ENCODE results near the gene HTT. TPM values are rescaled to one million over a fixed set of nuclear protein-coding genes. Genes with fewer than 3 reads are reported as not detected.

HTT gene
- total and polyA plus RNA-seq, 2 donors = 12.8 to 17.9 TPM

DNA sequence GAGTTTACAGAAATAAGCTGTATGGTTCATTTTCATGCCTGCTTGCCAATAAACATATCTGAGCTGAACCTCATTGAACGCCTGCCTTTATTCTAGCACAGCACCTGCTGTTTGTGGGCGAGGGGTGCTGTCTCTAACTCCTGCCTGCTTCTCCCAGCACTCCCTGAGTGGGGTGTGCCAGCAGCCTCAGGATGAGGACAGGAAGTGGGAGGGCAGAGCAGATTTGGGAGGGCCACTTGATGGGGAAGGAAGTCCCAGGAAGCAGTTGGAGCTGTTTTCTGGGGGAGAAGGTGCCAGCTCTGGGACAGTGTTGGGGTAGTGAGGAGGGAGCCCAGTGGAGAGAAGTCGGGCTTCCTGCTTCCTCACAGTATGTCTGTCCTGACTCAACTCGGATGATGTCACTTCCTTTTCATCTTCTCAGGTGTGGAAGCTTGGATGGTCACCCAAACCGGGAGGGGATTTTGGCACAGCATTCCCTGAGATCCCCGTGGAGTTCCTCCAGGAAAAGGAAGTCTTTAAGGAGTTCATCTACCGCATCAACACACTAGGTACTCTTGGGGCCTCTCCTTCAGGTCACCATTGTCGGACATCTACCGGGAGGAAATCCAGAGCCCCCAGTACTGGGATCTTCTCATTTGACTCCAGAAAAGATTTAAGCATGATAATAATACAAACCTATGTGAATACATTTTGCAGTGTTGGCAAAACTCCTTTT, 145.4 kb downstream of the HTT start:
- H3K4me3 ChIP-seq (ENCODE audit: low read length in 2 of 2) = no peak overlapping the region
- H3K27ac ChIP-seq (ENCODE audit: low read depth in 1 of 2, low read length in 1 of 2) = peak overlapping the region in 1 of 2 donors; percentile 60
- H3K9me3 ChIP-seq (ENCODE audit: control insufficient read depth in 2 of 2, insufficient read depth in 1 of 2, low read length in 1 of 2) = no peaks in the 10 kb centered on the region
- H3K4me1 ChIP-seq (ENCODE audit: control insufficient read depth in 2 of 2, insufficient read depth in 2 of 2, low read length in 2 of 2) = no peaks in the 10 kb centered on the region
- WGBS = 96% methylated on average over 9 of the region's 9 CpGs
- no peaks in the 10 kb centered on the region for H3K27me3 ChIP-seq (ENCODE audit: control insufficient read depth in 2 of 2, insufficient read depth in 1 of 2, low read length in 1 of 2)
- H3K36me3 ChIP-seq (ENCODE audit: control insufficient read depth in 2 of 2, insufficient read depth in 2 of 2, low read length in 1 of 2) = peaks cover 86 to 89% of the 10 kb centered on the region in 2 donors
- no peak for DNase-seq (ENCODE audit: low read depth in 6 of 9, low spot score in 9 of 9)

DNA sequence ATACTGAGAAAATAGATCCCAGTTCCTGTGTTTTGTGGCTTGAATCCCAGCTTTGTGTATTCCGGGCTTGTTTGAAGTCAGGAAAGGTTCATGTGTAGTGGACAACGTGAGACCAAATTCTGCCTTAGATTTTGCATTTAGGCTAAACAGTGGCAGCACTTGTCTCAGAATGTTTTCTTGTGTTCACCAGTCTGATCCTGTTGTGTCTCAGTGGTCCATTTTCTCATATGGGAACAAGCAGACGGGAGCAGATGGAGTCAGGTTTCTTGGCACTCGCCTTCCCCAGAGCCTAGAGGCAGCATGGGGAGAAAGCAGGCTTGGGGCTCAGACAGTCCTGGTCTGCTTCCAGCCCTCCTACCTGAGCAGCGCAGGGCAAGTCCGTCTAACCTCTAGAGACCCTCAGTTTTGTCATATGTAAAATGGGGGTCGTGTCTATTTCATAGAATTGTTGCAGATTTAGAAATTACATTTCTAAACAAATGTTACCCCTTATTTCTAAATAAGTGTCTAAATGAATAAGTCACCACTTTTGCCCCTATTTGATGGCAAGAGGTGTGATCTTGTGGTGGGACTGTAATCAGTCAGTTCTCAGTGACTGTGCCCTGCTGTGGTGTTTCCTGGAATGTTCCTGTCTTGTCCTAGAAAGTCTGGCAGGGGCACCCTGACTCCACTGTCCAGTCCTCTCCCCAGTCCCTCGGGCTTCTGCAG, 146.1 kb downstream of the HTT start:
- Histone ChIP-seq H3K27ac (ENCODE audit: low read depth in 1 of 2, low read length in 1 of 2) (no peak overlapping the region), H3K4me1 (ENCODE audit: control insufficient read depth in 2 of 2, insufficient read depth in 2 of 2, low read length in 2 of 2) (no peaks in the 10 kb centered on the region), H3K27me3 (ENCODE audit: control insufficient read depth in 2 of 2, insufficient read depth in 1 of 2, low read length in 1 of 2) (no peaks in the 10 kb centered on the region), H3K4me3 (ENCODE audit: low read length in 2 of 2) (no peak overlapping the region), H3K9me3 (ENCODE audit: control insufficient read depth in 2 of 2, insufficient read depth in 1 of 2, low read length in 1 of 2) (no peaks in the 10 kb centered on the region), H3K36me3 (ENCODE audit: control insufficient read depth in 2 of 2, insufficient read depth in 2 of 2, low read length in 1 of 2) (peaks cover 86 to 90% of the 10 kb centered on the region in 2 donors)
- no peak for DNase-seq (ENCODE audit: low read depth in 6 of 9, low spot score in 9 of 9)
- 95% methylated on average over 8 of the region's 8 CpGs for WGBS

DNA sequence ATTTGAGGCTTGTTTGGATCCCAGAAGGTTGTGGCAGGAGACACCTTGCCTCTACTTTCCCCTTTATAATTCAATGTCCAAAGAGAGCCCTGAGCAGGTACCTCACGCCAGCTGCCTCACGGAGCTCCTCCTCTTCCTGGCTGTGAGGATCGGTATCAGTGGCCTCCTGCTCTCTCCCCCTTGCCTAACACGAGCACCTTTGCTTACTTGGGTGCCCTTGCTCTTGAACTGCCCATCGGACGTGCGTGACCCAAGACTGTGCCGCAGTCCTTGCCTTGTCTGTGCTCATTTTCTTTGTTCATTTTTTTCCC, 146.7 kb downstream of the HTT start:
- Histone ChIP-seq H3K36me3 (ENCODE audit: control insufficient read depth in 2 of 2, insufficient read depth in 2 of 2, low read length in 1 of 2) (peaks cover 83 to 86% of the 10 kb centered on the region in 2 donors), H3K9me3 (ENCODE audit: control insufficient read depth in 2 of 2, insufficient read depth in 1 of 2, low read length in 1 of 2) (no peaks in the 10 kb centered on the region), H3K4me3 (ENCODE audit: low read length in 2 of 2) (no peak overlapping the region), H3K27me3 (ENCODE audit: control insufficient read depth in 2 of 2, insufficient read depth in 1 of 2, low read length in 1 of 2) (no peaks in the 10 kb centered on the region), H3K27ac (ENCODE audit: low read depth in 1 of 2, low read length in 1 of 2) (no peak overlapping the region), H3K4me1 (ENCODE audit: control insufficient read depth in 2 of 2, insufficient read depth in 2 of 2, low read length in 2 of 2) (no peaks in the 10 kb centered on the region)
- DNase-seq (ENCODE audit: low read depth in 6 of 9, low spot score in 9 of 9) = no peak
- 97% methylated on average over 8 of the region's 8 CpGs for WGBS

DNA sequence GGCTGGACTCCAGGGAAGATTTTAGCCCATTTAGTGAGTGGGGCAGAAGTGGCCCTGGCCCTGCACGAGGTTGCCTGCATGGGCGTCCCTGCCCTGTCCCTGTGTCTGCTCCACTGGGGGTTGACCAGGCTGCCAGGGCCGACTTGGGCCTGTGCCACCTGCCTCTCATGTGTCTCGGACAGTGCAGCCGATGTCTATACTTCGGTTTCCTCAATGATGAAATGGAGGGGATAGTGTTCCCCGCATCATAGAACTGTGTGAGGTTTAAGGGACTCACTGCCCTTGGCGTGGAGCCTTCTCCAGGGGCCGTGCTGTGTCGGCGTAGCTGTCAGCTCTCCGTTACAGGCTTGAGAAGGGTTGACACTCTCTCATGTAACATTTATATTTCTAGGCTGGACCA, 147.5 kb downstream of the HTT start:
- 98% methylated on average over 12 of the region's 12 CpGs for WGBS
- H3K36me3 ChIP-seq (ENCODE audit: control insufficient read depth in 2 of 2, insufficient read depth in 2 of 2, low read length in 1 of 2) = peaks cover 86 to 90% of the 10 kb centered on the region in 2 donors
- no peak for DNase-seq (ENCODE audit: low read depth in 6 of 9, low spot score in 9 of 9)

DNA sequence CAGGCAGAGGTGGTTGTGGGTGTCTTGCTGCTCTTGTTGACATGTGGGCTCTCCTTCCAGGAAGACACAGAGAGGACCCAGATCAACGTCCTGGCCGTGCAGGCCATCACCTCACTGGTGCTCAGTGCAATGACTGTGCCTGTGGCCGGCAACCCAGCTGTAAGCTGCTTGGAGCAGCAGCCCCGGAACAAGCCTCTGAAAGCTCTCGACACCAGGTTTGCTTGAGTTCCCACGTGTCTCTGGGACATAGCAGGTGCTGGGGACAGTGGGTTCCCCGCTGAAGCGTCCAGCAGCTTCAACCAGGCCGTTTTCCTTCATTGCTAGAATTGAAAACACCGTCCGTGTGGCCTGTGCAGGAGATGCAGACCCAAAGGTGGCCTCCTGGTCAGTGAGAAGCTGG, 148.9 kb downstream of the HTT start:
- Histone ChIP-seq H3K27me3 (ENCODE audit: control insufficient read depth in 2 of 2, insufficient read depth in 1 of 2, low read length in 1 of 2) (no peaks in the 10 kb centered on the region), H3K9me3 (ENCODE audit: control insufficient read depth in 2 of 2, insufficient read depth in 1 of 2, low read length in 1 of 2) (no peaks in the 10 kb centered on the region), H3K27ac (ENCODE audit: low read depth in 1 of 2, low read length in 1 of 2) (no peak overlapping the region), H3K4me3 (ENCODE audit: low read length in 2 of 2) (no peak overlapping the region), H3K36me3 (ENCODE audit: control insufficient read depth in 2 of 2, insufficient read depth in 2 of 2, low read length in 1 of 2) (peaks cover 81 to 84% of the 10 kb centered on the region in 2 donors), H3K4me1 (ENCODE audit: control insufficient read depth in 2 of 2, insufficient read depth in 2 of 2, low read length in 2 of 2) (no peaks in the 10 kb centered on the region)
- WGBS = 98% methylated on average over 11 of the region's 11 CpGs
- DNase-seq (ENCODE audit: low read depth in 6 of 9, low spot score in 9 of 9) = no peak

More for the DNA sequence above, 147.5 kb downstream of the HTT start:
- H3K4me1 ChIP-seq (ENCODE audit: control insufficient read depth in 2 of 2, insufficient read depth in 2 of 2, low read length in 2 of 2) = no peaks in the 10 kb centered on the region
- no peaks in the 10 kb centered on the region for H3K9me3 ChIP-seq (ENCODE audit: control insufficient read depth in 2 of 2, insufficient read depth in 1 of 2, low read length in 1 of 2)
- H3K4me3 ChIP-seq (ENCODE audit: low read length in 2 of 2) = no peak overlapping the region
- H3K27me3 ChIP-seq (ENCODE audit: control insufficient read depth in 2 of 2, insufficient read depth in 1 of 2, low read length in 1 of 2) = no peaks in the 10 kb centered on the region
- H3K27ac ChIP-seq (ENCODE audit: low read depth in 1 of 2, low read length in 1 of 2) = no peak overlapping the region

DNA sequence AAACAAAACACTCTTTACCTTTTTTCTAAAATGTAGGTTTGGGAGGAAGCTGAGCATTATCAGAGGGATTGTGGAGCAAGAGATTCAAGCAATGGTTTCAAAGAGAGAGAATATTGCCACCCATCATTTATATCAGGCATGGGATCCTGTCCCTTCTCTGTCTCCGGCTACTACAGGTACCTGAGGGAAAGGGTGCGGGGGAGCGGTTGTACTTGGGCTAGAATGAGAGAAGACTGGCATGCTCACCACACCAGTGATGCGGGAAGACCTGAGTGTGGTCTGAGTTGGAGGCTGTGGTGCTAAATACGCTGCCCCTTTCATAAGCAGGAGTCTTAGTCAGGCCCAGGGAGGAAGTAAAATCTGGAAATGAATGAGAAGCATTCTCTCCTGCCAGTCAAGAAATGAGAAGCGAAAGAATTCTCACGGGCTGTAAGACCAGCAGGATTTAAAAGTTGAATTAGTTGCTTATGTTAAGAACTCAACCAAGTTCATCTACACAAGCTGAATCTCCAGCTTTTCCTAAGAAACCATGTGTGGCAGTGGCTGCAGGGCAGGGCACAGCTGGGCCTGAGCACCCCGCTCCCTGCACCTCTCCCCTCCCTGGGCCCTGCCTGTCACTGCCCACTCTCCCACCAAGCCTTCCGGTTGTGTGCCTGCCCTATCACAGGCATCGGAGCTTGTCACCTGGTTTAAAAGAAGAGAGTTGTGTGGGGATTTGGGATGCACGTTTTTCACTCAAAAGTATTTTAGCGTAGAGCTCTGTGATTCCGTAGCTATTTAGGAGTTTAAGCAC, 149.7 kb downstream of the HTT start:
- no peaks in the 10 kb centered on the region for H3K27me3 ChIP-seq (ENCODE audit: control insufficient read depth in 2 of 2, insufficient read depth in 1 of 2, low read length in 1 of 2)
- DNase-seq (ENCODE audit: low read depth in 6 of 9, low spot score in 9 of 9) = no peak
- H3K9me3 ChIP-seq (ENCODE audit: control insufficient read depth in 2 of 2, insufficient read depth in 1 of 2, low read length in 1 of 2) = peaks cover 0 to 2% of the 10 kb centered on the region in 2 donors
- no peaks in the 10 kb centered on the region for H3K4me1 ChIP-seq (ENCODE audit: control insufficient read depth in 2 of 2, insufficient read depth in 2 of 2, low read length in 2 of 2)
- peaks cover 82 to 84% of the 10 kb centered on the region in 2 donors for H3K36me3 ChIP-seq (ENCODE audit: control insufficient read depth in 2 of 2, insufficient read depth in 2 of 2, low read length in 1 of 2)
- 97% methylated on average over 13 of the region's 13 CpGs for WGBS
- no peak overlapping the region for H3K4me3 ChIP-seq (ENCODE audit: low read length in 2 of 2)
- peak overlapping the region in 1 of 2 donors; percentile 31 for H3K27ac ChIP-seq (ENCODE audit: low read depth in 1 of 2, low read length in 1 of 2)

DNA sequence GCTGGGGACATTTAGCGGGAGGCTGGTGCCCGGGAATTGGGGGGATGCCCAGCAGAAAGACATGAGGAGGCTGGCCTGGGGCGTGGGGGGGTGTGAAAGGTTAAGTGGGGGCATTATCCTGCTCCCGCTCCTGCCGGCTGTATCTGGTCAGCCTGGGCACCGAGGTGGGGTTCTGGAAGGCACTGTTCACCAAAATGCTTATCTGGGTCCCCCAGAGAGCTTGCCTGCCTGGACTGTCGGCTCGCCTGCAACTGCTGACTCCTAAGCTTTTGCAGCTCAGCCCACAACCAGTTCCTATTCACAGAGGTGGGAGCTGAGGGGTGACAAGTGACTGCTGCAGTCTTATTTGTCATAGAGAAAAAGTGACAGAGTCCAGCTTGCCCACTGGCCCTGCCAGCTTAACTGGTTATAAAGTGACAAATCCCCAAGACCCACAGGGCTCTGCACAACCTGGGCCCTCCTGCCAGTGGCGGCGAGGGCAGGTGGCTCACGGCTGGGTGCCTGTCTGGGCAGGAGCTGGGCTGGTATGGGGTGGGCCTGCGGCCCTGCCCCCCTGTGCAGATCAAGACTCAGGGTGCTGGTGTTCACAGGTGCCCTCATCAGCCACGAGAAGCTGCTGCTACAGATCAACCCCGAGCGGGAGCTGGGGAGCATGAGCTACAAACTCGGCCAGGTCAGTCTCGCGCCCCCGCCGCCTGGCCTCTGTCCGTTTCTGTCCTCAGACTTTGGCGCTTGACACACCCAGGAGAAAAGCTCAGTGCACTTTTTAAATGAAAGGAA, 150.8 kb downstream of the HTT start:
- Histone ChIP-seq H3K36me3 (ENCODE audit: control insufficient read depth in 2 of 2, insufficient read depth in 2 of 2, low read length in 1 of 2) (peaks cover 82 to 86% of the 10 kb centered on the region in 2 donors), H3K9me3 (ENCODE audit: control insufficient read depth in 2 of 2, insufficient read depth in 1 of 2, low read length in 1 of 2) (peaks cover 0 to 2% of the 10 kb centered on the region in 2 donors), H3K27me3 (ENCODE audit: control insufficient read depth in 2 of 2, insufficient read depth in 1 of 2, low read length in 1 of 2) (no peaks in the 10 kb centered on the region), H3K27ac (ENCODE audit: low read depth in 1 of 2, low read length in 1 of 2) (no peak overlapping the region), H3K4me1 (ENCODE audit: control insufficient read depth in 2 of 2, insufficient read depth in 2 of 2, low read length in 2 of 2) (no peaks in the 10 kb centered on the region), H3K4me3 (ENCODE audit: low read length in 2 of 2) (no peak overlapping the region)
- no peak for DNase-seq (ENCODE audit: low read depth in 6 of 9, low spot score in 9 of 9)
- WGBS = 96% methylated on average over 22 of the region's 22 CpGs

DNA sequence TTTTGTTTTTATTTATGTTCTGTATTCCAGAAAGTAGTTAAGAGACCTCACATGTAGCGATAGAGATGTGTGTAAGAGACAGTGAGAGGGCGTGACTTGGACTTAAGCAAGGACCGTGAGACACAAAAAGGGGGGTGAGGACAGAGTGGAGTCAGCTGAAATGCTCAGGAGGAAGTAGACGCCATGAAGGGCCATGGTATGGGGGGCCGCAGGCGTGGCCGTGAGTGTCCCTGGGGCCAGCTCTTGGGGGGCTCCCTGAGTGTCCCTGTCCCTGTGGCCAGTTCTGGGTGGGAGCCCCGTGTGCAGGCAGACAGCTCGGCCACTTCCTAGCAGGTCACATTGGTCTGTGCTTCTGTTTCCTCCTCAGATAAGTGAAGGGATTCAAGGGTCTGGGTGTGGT, 151.5 kb downstream of the HTT start:
- H3K9me3 ChIP-seq (ENCODE audit: control insufficient read depth in 2 of 2, insufficient read depth in 1 of 2, low read length in 1 of 2) = peaks cover 0 to 2% of the 10 kb centered on the region in 2 donors
- H3K27ac ChIP-seq (ENCODE audit: low read depth in 1 of 2, low read length in 1 of 2) = peak overlapping the region in 1 of 2 donors; percentile 24
- H3K4me3 ChIP-seq (ENCODE audit: low read length in 2 of 2) = no peak overlapping the region
- H3K36me3 ChIP-seq (ENCODE audit: control insufficient read depth in 2 of 2, insufficient read depth in 2 of 2, low read length in 1 of 2) = peaks cover 82 to 86% of the 10 kb centered on the region in 2 donors
- H3K4me1 ChIP-seq (ENCODE audit: control insufficient read depth in 2 of 2, insufficient read depth in 2 of 2, low read length in 2 of 2) = no peaks in the 10 kb centered on the region
- DNase-seq (ENCODE audit: low read depth in 6 of 9, low spot score in 9 of 9) = no peak
- 92% methylated on average over 9 of the region's 9 CpGs for WGBS
- H3K27me3 ChIP-seq (ENCODE audit: control insufficient read depth in 2 of 2, insufficient read depth in 1 of 2, low read length in 1 of 2) = no peaks in the 10 kb centered on the region

Measured in thymus (tissue), 11 donors.